ENCODE results near the gene ATAD3A. TPM values are rescaled to one million over a fixed set of nuclear protein-coding genes. Genes with fewer than 3 reads are reported as not detected.
"Not testable (repeated sequence)": the region's sequence is repeated elsewhere in the genome, so short reads cannot be mapped to it uniquely, and the experiment has no call there.

The ATAD3A gene
- total RNA-seq, 1 experiment from 2014 or later = 55.8 TPM

DNA sequence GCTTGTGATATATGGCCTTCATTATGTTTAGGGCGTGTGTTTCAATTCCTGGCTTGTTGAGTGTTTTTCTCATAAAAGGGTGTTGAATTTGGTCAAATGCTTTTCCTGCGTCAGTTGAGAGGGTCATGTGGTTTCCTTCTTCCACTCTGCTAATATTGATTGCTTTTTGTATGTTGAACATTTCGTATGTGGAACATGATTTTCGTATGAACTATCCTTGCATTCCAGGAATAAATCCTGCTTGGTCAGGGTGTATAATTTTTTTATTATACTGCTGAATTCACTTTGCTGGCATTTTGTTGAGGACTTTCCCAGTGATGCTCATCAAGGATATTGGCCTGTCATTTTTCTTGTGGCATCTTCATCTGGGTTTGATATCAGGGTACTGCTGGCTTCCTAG, 4.7 kb upstream of the ATAD3A start:
- H3K27ac ChIP-seq (ENCODE audit: insufficient read length, low read depth, low read length) = no peak overlapping the region
- no peaks in the 10 kb centered on the region for H3K9me3 ChIP-seq (ENCODE audit: control insufficient read depth, low read depth, low read length)
- H3K23me2 ChIP-seq (ENCODE audit: insufficient read length, low read depth, low read length, poor library complexity, severe bottlenecking) = no peaks in the 10 kb centered on the region
- H3K4ac ChIP-seq (ENCODE audit: low read depth, low read length) = no peak overlapping the region
- Mint-ChIP-seq H3K4me1 (peaks cover 12 to 17% of the 10 kb centered on the region in 2 experiments), H3K27ac (no peak overlapping the region), H3K27me3 (ENCODE audit: low read depth) (no peaks in the 10 kb centered on the region), H3K9me3 (no peaks in the 10 kb centered on the region; a peak in 1 of 5 replicates), H3K4me3 (no peak overlapping the region), H3K36me3 (ENCODE audit: insufficient read depth in 1 of 3, low read depth in 3 of 3) (no peaks in the 10 kb centered on the region)
- no peak overlapping the region for H4K5ac ChIP-seq (ENCODE audit: insufficient read length, low read depth, low read length)
- no peak for DNase-seq
- no peak overlapping the region for H3T11ph ChIP-seq (ENCODE audit: low read length)
- no peak overlapping the region for H3K56ac ChIP-seq (ENCODE audit: insufficient read length, low read depth, low read length)
- TF ChIP-seq, protein P1, sequence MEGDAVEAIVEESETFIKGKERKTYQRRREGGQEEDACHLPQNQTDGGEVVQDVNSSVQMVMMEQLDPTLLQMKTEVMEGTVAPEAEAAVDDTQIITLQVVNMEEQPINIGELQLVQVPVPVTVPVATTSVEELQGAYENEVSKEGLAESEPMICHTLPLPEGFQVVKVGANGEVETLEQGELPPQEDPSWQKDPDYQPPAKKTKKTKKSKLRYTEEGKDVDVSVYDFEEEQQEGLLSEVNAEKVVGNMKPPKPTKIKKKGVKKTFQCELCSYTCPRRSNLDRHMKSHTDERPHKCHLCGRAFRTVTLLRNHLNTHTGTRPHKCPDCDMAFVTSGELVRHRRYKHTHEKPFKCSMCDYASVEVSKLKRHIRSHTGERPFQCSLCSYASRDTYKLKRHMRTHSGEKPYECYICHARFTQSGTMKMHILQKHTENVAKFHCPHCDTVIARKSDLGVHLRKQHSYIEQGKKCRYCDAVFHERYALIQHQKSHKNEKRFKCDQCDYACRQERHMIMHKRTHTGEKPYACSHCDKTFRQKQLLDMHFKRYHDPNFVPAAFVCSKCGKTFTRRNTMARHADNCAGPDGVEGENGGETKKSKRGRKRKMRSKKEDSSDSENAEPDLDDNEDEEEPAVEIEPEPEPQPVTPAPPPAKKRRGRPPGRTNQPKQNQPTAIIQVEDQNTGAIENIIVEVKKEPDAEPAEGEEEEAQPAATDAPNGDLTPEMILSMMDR (conservative IDR thresholded peaks at IDR 0.05) = no peak
- H2AFZ ChIP-seq (ENCODE audit: low read length) = no peak overlapping the region
- H3K9ac ChIP-seq (ENCODE audit: extremely low read depth, insufficient read length, low read length) = no peak overlapping the region
- no peak overlapping the region for H3K23ac ChIP-seq (ENCODE audit: insufficient read length, low read depth, low read length)
- no peak overlapping the region for H4K8ac ChIP-seq (replicated peaks; ENCODE audit: insufficient read length, low read depth, low read length)
- H2BK15ac ChIP-seq (ENCODE audit: low read depth, low read length) = no peak overlapping the region
- no peak overlapping the region for H2BK5ac ChIP-seq (ENCODE audit: insufficient read length, low read length)
- H3K4me2 ChIP-seq (ENCODE audit: insufficient read depth, insufficient read length, low read length) = no peak overlapping the region
- no peak overlapping the region for H4K91ac ChIP-seq (ENCODE audit: insufficient read length, low read depth, low read length)
- no peaks in the 10 kb centered on the region for H3K79me1 ChIP-seq (ENCODE audit: insufficient read depth, low read depth, low read length, poor library complexity, severe bottlenecking)
- no peak overlapping the region for H2BK12ac ChIP-seq (ENCODE audit: insufficient read length, low read depth, low read length)
- H2AK5ac ChIP-seq (ENCODE audit: insufficient read length, low read length) = no peak overlapping the region
- no peak overlapping the region for H2BK20ac ChIP-seq (ENCODE audit: low read depth, low read length, poor library complexity, severe bottlenecking)
- no peak overlapping the region for H3K14ac ChIP-seq (ENCODE audit: insufficient read depth, low read length)
- no peaks in the 10 kb centered on the region for H3K79me2 ChIP-seq (ENCODE audit: insufficient read depth, low read length)
- no CpG with 5 or more reads among the region's 4 CpGs for WGBS (ENCODE audit: extremely low coverage, insufficient read length, low lambda C conversion rate)
- H4K20me1 ChIP-seq (ENCODE audit: control insufficient read depth, insufficient read depth, insufficient read length) = no peaks in the 10 kb centered on the region
- H3K27me3 ChIP-seq (ENCODE audit: insufficient read depth, low read length) = no peaks in the 10 kb centered on the region
- no peaks in the 10 kb centered on the region for H3K4me1 ChIP-seq (ENCODE audit: insufficient read depth, low read length)
- H3K18ac ChIP-seq (ENCODE audit: insufficient read length, low read depth, low read length) = no peak overlapping the region
- no peak overlapping the region for H2BK120ac ChIP-seq (ENCODE audit: low read depth, low read length, poor library complexity, severe bottlenecking)

DNA sequence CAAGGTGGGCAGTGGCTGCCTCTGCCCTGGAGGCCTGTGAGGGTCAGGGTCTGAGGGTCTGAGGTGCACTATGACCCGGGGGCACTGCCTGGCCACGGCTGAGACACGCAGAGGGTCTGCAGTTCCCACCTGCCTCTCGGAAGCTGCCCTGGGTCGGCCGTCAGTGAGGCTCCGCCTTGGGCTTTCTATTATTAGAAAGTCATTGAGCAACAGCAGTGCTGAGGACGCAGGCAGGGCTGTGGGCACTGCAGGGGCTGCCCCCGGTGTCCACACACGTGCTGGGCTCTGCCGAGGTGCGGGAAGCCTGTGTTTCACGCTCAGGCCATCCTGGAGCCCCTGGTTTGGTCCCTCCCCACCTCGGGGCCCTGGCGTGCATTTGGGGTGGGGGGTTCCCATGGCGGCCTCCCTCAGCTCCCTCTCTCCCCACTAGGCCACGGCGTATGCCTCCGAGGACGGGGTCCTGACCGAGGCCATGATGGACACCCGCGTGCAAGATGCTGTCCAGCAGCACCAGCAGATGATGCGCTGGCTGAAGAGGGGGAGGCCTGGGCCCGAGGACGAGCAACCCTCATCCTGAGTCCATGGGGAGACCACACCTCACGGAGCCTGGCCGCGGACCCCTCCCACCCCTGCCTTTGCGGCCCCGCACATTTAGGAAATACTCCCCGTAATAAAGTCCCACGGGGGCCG, 3.0 kb upstream of the ATAD3A start:
- not testable (repeated sequence) for H4K8ac ChIP-seq (replicated peaks; ENCODE audit: insufficient read length, low read depth, low read length); H3K27ac ChIP-seq (ENCODE audit: insufficient read length, low read depth, low read length)

More for the DNA sequence above, 3.0 kb upstream of the ATAD3A start:
- not testable (repeated sequence) for H4K91ac ChIP-seq (ENCODE audit: insufficient read length, low read depth, low read length); H3K4me3 Mint-ChIP-seq; H4K20me1 ChIP-seq (ENCODE audit: control insufficient read depth, insufficient read depth, insufficient read length); H3K4ac ChIP-seq (ENCODE audit: low read depth, low read length); H2BK5ac ChIP-seq (ENCODE audit: insufficient read length, low read length); H3K9me3 Mint-ChIP-seq; H2BK120ac ChIP-seq (ENCODE audit: low read depth, low read length, poor library complexity, severe bottlenecking); H2AFZ ChIP-seq (ENCODE audit: low read length); H2BK20ac ChIP-seq (ENCODE audit: low read depth, low read length, poor library complexity, severe bottlenecking); H3K79me2 ChIP-seq (ENCODE audit: insufficient read depth, low read length); H3K9me3 ChIP-seq (ENCODE audit: control insufficient read depth, low read depth, low read length); H3K23me2 ChIP-seq (ENCODE audit: insufficient read length, low read depth, low read length, poor library complexity, severe bottlenecking); H3K18ac ChIP-seq (ENCODE audit: insufficient read length, low read depth, low read length); H3K23ac ChIP-seq (ENCODE audit: insufficient read length, low read depth, low read length); H4K5ac ChIP-seq (ENCODE audit: insufficient read length, low read depth, low read length); H2BK12ac ChIP-seq (ENCODE audit: insufficient read length, low read depth, low read length); DNase-seq; H3K36me3 Mint-ChIP-seq (ENCODE audit: insufficient read depth in 1 of 3, low read depth in 3 of 3); H3T11ph ChIP-seq (ENCODE audit: low read length); H3K56ac ChIP-seq (ENCODE audit: insufficient read length, low read depth, low read length); H3K4me1 ChIP-seq (ENCODE audit: insufficient read depth, low read length); H3K9ac ChIP-seq (ENCODE audit: extremely low read depth, insufficient read length, low read length); H3K4me2 ChIP-seq (ENCODE audit: insufficient read depth, insufficient read length, low read length); H3K27ac Mint-ChIP-seq; H3K27me3 ChIP-seq (ENCODE audit: insufficient read depth, low read length); H3K27me3 Mint-ChIP-seq (ENCODE audit: low read depth); H3K14ac ChIP-seq (ENCODE audit: insufficient read depth, low read length); H2BK15ac ChIP-seq (ENCODE audit: low read depth, low read length); H2AK5ac ChIP-seq (ENCODE audit: insufficient read length, low read length); H3K79me1 ChIP-seq (ENCODE audit: insufficient read depth, low read depth, low read length, poor library complexity, severe bottlenecking)
- WGBS (ENCODE audit: extremely low coverage, insufficient read length, low lambda C conversion rate) = no CpG with 5 or more reads among the region's 34 CpGs
- H3K4me1 Mint-ChIP-seq = peaks cover 12 to 19% of the 10 kb centered on the region in 2 experiments
